Measurements from ENCODE around the gene PDRG1.

GRCh38 chr20:31908424-31908823, 43.4 kb downstream of the PDRG1 start:
- TF ChIP-seq BHLHE40 (IDR thresholded peaks at IDR 0.05; ENCODE audit: borderline replicate concordance) (no peak), FOXM1 (IDR thresholded peaks at IDR 0.05; ENCODE audit: borderline replicate concordance) (no peak), TARDBP (IDR thresholded peaks at IDR 0.05) (no peak), ARNT (IDR thresholded peaks at IDR 0.05) (no peak), SUZ12 (IDR thresholded peaks at IDR 0.05) (no peak), FOXA1 (IDR thresholded peaks at IDR 0.05) (no peak), SP1 (IDR thresholded peaks at IDR 0.05) (no peak), ELF4 (IDR thresholded peaks at IDR 0.05) (no peak), NFRKB (IDR thresholded peaks at IDR 0.05) (no peak), ZNF384 (IDR thresholded peaks at IDR 0.05) (no peak), LEF1 (IDR thresholded peaks at IDR 0.05; ENCODE audit: borderline replicate concordance) (no peak), CTBP1 (IDR thresholded peaks at IDR 0.05; ENCODE audit: borderline replicate concordance) (no peak), FOXK2 (IDR thresholded peaks at IDR 0.05) (no peak), PKNOX1 (IDR thresholded peaks at IDR 0.05) (no peak)

All from HEK293T (cell line).